Thyroid gland (tissue), 4 donors: ENCODE measurements around the gene SPINK7.

Experiments used
- POLR2A ChIP-seq, 2 donors: fragments of 450-650 bp; IDR thresholded peaks; one replicate each; pipeline ENCODE4 v1.6.1; 2017; ENCODE audit warnings: antibody characterized with exemption in 2 of 2, mild to moderate bottlenecking in 2 of 2, moderate library complexity in 1 of 2
- TF ChIP-seq, protein P1 (sequence below), 6 experiments: fragments of 200-600 bp in 3 of 6; fragments of 450-650 bp in 3 of 6; sonication (generic) in 3 of 6; IDR thresholded peaks; one replicate each; pipeline ENCODE4 v1.5.1; 2016 to 2019; ENCODE audit warnings: antibody characterized with exemption in 6 of 6, mild to moderate bottlenecking in 2 of 6, inconsistent platforms in 1 of 6, moderate library complexity in 1 of 6

DNA sequence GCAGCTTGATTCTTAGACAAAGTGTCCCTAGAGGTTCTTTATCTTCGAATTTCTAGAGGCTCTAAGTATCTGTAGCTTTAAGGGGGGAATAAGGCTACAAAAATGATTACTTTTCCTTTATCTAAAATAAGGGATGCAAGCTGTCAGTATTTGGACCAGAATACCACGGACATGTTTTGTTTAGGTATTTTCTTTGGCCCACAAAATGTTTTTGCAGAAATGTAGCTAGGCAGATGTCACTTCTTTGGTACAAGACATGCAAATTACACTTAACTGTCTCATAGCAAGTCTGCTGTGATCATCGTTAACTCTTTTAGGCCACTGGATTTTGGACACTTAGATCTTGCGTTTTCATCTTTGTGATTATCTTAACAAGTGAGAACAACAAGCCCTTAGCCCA lies 2.5 kb downstream of the SPINK7 start:
- TF ChIP-seq, protein P1, sequence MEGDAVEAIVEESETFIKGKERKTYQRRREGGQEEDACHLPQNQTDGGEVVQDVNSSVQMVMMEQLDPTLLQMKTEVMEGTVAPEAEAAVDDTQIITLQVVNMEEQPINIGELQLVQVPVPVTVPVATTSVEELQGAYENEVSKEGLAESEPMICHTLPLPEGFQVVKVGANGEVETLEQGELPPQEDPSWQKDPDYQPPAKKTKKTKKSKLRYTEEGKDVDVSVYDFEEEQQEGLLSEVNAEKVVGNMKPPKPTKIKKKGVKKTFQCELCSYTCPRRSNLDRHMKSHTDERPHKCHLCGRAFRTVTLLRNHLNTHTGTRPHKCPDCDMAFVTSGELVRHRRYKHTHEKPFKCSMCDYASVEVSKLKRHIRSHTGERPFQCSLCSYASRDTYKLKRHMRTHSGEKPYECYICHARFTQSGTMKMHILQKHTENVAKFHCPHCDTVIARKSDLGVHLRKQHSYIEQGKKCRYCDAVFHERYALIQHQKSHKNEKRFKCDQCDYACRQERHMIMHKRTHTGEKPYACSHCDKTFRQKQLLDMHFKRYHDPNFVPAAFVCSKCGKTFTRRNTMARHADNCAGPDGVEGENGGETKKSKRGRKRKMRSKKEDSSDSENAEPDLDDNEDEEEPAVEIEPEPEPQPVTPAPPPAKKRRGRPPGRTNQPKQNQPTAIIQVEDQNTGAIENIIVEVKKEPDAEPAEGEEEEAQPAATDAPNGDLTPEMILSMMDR (IDR thresholded peaks at IDR 0.05), result no peak
- TF ChIP-seq POLR2A (IDR thresholded peaks at IDR 0.05), result no peak
